Measurements from ENCODE around the gene RALGAPA2. TPM values are rescaled to one million over a fixed set of nuclear protein-coding genes. Genes with fewer than 3 reads are reported as not detected.

Gene RALGAPA2
- total RNA-seq, 4 donors from 2014 or later, result 29.4 to 78.2 (median 43.2) TPM

DNA sequence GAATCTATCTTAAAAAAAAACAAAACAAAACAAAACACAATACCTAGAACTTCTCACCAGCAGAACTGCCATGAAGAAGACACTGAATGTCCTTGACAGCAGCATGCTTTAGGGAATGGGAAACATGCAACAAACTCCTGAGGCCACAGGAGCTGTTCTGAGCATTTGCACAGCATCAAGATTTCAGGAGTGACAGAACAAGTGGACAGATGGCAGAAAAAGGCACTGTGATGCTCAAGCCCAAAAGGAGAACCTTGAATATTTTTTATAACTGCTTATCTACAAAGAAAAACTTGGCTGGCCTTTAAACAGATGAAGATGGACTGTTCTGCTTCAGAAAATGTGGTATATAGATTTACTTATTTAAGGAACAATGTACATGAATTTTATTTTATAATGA, 158.9 kb downstream of the RALGAPA2 start:
- TF ChIP-seq, protein P1, sequence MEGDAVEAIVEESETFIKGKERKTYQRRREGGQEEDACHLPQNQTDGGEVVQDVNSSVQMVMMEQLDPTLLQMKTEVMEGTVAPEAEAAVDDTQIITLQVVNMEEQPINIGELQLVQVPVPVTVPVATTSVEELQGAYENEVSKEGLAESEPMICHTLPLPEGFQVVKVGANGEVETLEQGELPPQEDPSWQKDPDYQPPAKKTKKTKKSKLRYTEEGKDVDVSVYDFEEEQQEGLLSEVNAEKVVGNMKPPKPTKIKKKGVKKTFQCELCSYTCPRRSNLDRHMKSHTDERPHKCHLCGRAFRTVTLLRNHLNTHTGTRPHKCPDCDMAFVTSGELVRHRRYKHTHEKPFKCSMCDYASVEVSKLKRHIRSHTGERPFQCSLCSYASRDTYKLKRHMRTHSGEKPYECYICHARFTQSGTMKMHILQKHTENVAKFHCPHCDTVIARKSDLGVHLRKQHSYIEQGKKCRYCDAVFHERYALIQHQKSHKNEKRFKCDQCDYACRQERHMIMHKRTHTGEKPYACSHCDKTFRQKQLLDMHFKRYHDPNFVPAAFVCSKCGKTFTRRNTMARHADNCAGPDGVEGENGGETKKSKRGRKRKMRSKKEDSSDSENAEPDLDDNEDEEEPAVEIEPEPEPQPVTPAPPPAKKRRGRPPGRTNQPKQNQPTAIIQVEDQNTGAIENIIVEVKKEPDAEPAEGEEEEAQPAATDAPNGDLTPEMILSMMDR (IDR thresholded peaks at IDR 0.05; ENCODE audit: low read depth), result no peak

DNA sequence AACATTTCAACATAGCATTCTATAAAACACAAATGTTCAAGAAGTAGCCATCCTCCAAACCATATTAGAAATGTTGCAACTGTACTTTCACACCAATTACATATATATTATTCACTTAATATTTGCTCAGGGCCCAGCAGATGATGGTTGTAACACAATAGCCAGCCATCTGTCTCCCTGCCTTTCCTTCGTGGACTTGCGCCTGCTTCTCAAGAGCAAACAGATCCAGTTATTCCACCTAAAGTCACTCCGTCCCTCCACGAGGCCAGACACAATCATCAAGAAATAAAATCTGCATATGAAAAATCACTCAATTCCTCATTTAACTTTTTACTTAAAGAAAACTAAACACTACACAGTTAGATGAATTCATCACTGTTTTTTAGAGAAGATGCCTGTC, 160.4 kb downstream of the RALGAPA2 start:
- TF ChIP-seq, protein P1 (IDR thresholded peaks at IDR 0.05; ENCODE audit: low read depth), result no peak

DNA sequence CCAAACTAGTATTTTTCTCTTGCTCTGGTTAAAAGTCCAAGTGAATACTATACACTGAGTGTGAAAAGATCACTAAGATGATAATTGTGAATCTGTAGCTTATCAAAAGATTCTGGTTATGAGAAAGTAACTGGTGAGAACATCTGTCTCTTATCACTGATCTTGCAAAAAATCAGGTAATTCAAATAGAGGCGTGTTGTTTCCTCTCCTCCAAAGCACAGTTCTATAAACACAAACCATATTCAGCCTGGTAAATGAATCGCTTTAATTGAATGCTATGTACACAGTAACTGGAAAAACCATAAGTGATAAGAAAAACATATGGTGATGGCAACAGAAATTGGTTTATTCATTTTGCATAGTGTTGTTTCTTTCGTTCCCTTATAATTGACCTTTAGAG, 161.0 kb downstream of the RALGAPA2 start:
- TF ChIP-seq, protein P1 (IDR thresholded peaks at IDR 0.05; ENCODE audit: low read depth), result no peak

DNA sequence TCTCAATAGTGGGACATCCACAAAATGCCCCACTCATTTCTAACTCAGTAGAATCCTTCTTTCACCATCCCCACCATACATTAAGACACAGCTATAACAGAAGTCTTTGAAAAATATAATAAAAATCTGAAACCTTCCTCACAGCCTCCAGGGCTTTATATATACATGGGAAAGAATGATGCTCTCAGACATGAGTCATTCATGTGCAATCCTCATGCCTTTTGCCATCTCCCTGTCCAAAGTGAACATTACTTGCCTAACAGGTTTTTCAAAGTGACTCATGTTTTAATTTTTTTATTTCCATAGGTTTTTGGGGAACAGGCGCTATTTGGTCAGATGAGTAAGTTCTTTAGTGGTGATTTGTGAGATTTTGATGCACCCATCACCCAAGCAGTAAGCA, 162.7 kb downstream of the RALGAPA2 start:
- TF ChIP-seq, protein P1 (IDR thresholded peaks at IDR 0.05; ENCODE audit: low read depth), result no peak

DNA sequence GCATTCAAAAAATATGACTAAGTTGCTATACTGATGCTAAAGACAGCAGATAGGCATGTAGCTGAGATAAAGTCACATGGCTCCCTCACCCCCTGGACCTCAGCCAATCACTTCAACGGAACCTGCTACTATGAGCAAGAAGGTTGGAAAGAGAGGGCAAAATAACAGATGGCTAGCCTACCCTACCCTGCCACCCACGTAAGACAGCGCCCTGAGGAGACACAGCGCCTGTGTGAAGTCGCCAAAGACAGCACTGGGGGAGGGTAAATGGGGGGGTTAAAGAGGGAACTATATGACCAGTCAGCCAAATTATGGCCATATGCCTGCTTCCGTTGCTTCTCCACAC, 163.2 kb downstream of the RALGAPA2 start:
- TF ChIP-seq, protein P1 (IDR thresholded peaks at IDR 0.05; ENCODE audit: low read depth), result no peak

DNA sequence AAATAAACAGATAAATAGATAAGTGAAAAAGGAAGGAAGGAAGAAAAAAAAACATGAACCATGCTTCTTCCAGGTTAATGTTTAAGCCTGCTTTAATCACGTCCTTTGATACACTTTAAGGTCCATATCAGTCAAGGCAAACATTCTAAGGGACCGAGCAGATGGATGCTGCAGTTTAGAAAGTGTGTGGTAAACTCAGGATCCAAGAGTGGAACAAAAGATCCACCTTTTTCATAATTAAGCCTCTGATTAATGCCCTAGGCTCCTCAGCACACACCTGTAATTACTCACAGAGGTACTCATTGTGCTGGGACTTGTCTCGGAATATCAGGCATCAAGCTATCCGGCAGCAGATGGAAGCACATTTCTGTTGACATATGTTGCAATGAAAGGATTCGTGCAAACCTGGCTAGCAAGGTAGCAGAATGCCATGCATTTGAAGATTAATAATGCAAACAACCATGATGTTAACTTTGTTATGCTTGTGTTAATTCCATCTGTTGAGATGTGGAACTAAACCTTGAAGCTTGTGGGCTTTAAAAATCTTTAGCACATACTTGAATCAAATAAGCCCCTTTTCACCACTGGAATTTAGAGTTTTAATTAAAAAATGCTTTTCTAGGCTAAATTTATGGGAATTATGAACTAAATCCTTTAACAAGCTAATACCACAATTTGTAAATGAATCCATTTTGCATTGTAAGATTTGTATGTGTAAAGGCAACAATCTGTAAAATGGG, 163.7 kb downstream of the RALGAPA2 start:
- TF ChIP-seq, protein P1 (IDR thresholded peaks at IDR 0.05; ENCODE audit: low read depth), result no peak

DNA sequence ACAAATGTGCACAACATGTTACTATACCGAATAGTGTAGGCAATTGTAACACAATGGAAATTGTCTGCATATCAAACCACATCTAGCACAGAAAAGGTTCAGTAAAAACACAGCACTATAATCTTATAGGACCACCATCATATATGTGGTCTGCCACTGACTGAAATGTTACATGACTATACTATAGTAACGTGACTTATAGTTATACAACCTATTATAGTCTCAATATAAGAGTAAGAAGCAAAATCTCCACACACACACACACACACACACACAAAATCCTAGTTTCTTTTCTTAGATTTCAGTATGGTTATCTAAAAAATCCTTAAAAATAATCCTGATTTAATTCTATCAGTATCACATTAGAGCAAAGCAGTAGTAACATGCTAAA, 164.6 kb downstream of the RALGAPA2 start:
- TF ChIP-seq, protein P1 (IDR thresholded peaks at IDR 0.05; ENCODE audit: low read depth), result no peak
